Stimulated activated CD8-positive, alpha-beta memory T cell treated with anti-CD3 and anti-CD28 coated beads, Interleukin-4, amount 100 ng/mL, for 4 hours (primary cell): ENCODE results near the gene CMTM7.

Experiments used
- DNase-seq, 2 donors: peaks; one replicate each; pipeline ENCODE4 v3.0.0-alpha.2; 2020; ENCODE audit warnings: low read depth in 2 of 2, low spot score in 1 of 2

CMTM7 gene

GRCh38 chr3:32391643-32392535, at the start of gene CMTM7:
CMTM7 (plus strand) TSS chr3:32391853; CDS start chr3:32391907, 54 bp downstream.
- DNase-seq = no peak

- no peak for DNase-seq
Observed at GRCh38 chr3:32347343-32348125, 44.1 kb upstream of the CMTM7 start.

GRCh38 chr3:32349184-32349583, 42.5 kb upstream of the CMTM7 start:
- DNase-seq = no peak

- DNase-seq = no peak
Observed at GRCh38 chr3:32352563-32352962, 39.1 kb upstream of the CMTM7 start.

GRCh38 chr3:32353351-32353750, 38.3 kb upstream of the CMTM7 start:
- DNase-seq = no peak

GRCh38 chr3:32354362-32354778, 37.3 kb upstream of the CMTM7 start:
- no peak for DNase-seq

- DNase-seq = no peak
Observed at GRCh38 chr3:32355751-32356291, 35.8 kb upstream of the CMTM7 start.

- no peak for DNase-seq
Observed at GRCh38 chr3:32359766-32360492, 31.7 kb upstream of the CMTM7 start.

- no peak for DNase-seq
Observed at GRCh38 chr3:32360493-32360827, 31.2 kb upstream of the CMTM7 start.

GRCh38 chr3:32366638-32367397, 24.8 kb upstream of the CMTM7 start:
- DNase-seq = no peak

GRCh38 chr3:32367442-32367841, 24.2 kb upstream of the CMTM7 start:
- DNase-seq = no peak

- no peak for DNase-seq
Observed at GRCh38 chr3:32371461-32372212, 20.0 kb upstream of the CMTM7 start.

GRCh38 chr3:32372213-32372490, 19.5 kb upstream of the CMTM7 start:
- DNase-seq = no peak

- no peak for DNase-seq
Observed at GRCh38 chr3:32373276-32373675, 18.4 kb upstream of the CMTM7 start.

- DNase-seq = no peak
Observed at GRCh38 chr3:32373844-32374243, 17.8 kb upstream of the CMTM7 start.

GRCh38 chr3:32374788-32375595, 16.7 kb upstream of the CMTM7 start:
- DNase-seq = peak in 1 of 2 donors; percentile 44

- no peak for DNase-seq
Observed at GRCh38 chr3:32375596-32375930, 16.1 kb upstream of the CMTM7 start.

- no peak for DNase-seq
Observed at GRCh38 chr3:32376115-32376514, 15.5 kb upstream of the CMTM7 start.

- DNase-seq = no peak
Observed at GRCh38 chr3:32379831-32380500, 11.7 kb upstream of the CMTM7 start.
